ENCODE measurements around the gene SIN3A.
"Not testable (repeated sequence)": the region's sequence is repeated elsewhere in the genome, so short reads cannot be mapped to it uniquely, and the experiment has no call there.

Gene SIN3A

DNA sequence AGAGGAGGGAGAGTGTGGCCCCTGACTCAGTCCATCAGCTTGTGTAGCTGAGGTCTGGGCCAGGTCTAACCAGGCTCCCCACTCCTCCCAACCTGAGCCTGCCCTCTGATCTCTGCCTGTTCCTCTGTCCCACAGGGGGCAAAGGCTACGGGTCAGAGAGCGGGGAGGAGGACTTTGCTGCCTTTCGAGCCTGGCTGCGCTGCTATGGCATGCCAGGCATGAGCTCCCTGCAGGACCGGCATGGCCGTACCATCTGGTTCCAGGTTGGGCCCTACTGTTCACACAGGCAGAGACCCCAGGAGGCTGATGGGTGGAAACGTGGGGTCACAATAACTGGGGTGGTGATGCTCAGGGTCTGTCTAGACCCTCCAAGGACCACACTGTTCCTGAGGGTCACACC, 97.9 kb downstream of the SIN3A start:
- no peak for DNase-seq

DNA sequence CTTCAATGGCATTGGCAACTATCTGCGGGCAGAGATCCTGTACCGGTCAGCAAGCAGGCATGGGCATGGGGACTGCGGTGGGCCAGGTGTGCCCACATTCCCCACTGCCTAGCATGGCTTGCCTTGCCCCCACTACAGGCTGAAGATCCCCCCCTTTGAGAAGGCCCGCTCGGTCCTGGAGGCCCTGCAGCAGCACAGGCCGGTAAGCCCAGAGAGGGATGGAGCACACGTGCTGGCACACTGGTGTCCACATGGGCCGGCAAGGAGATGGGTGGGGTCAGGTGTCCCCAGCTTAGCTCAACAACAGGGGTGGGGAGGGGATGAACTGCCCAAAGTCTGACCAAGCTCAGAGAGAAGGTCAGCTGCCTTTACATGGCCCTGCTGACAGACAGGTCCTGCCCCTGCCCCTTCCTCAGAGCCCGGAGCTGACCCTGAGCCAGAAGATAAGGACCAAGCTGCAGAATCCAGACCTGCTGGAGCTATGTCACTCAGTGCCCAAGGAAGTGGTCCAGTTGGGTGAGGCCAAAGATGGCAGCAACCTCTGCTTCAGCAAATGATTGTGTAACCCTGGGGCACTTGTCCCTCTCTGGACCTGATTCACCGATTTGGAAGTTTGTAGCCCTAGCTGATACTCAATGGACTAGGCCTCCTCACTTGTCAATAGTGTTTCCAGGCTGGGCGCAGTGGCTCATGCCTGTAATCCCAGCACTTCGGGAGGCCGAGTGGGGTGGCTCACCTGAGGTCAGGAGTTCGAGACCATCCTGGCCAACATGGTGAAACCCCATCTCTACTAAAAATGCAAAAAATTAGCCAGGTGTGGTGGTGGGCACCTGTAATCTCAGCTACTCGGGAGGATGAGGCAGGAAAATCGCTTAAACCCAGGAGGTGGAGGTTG, 99.1 kb downstream of the SIN3A start:
- no peak for DNase-seq

DNA sequence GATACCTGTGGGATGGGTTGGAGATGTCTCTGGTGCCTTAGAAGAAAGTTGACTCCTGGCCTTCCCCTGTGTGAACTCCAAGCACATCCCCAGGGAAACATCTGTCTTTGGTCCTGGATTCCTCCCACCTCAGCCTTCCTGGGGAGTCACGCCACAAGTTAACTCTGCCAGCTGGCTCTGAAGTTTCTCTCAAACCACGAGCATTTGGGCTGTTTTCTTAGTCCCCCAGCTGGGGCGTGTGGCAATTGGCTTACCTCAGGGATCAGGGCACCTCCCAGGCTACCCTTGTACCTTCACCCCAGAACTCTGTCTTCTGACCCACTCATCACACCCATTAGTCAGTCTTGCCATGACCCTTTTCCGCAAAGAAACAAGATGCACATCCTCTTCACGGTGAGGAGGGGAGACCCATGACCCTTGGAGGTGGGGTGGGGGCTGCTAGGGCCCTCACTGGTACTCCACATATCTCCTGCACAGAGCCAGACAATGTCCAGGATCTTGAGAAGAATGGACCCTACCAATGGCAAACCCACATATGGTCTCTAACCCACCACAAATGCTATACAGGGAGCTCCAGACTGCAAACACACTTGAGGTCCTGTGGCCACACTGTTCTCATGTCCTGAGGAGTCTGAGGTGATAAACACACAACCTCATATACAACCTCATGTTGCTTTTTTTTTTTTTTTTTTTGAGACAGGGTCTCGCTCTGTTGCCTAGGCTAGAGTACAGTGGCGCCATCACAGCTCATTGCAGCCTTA, 100.7 kb downstream of the SIN3A start:
- no peak for DNase-seq

DNA sequence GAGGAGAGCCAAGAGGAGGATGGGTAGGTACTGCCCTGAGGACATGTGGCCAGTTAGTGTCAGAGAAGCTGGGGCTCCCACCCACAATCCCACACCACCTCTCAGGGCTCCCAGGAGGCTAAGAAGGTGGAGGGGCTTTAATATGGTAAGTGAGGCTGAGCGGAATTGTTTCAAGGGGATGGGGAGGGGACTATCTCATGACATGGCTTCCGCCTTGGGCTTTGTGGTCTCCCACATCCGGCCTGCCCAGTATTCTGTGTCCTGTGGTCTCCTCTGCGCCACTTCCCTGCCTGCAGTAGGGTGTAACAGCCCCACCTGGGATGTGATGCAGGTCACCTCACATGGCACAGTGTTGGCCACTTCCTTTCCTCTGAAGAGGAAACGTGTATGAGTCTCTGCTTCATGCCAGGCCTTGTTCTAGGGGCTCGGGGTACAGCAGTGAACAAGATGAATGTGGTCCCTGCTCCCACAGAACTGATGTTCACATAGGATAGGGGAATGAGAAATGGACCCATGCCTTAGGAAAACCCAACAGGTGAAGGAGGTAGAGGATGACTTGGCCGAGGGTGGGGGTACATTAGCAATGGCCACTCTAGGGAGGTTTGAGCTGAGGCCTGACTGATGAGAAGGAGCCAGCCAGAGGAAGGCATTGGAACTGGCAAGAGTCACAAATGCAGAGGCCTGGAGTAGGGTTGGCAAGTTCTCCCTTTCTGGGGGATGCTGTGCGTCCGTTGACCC, 101.5 kb downstream of the SIN3A start:
- no peak for DNase-seq

DNA sequence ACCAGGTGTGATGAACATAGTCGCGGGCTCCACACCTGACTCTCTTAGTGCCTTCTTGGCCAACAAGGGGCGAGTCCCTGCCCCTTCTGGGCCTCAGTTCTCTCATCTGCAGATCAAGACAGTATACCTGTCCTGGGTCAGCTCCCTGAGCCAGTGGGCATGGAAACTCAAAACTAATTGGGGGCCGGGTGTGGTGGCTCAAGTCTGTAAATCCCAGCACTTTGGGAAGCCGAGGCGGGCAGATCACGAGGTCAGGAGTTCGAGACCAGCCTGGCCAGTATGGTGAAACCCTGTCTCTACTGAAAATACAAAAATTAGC, 102.2 kb downstream of the SIN3A start:
- not testable (repeated sequence) for DNase-seq

- peak; percentile 69 for DNase-seq
Measured at GRCh38 chr15:75348562-75349350, 102.7 kb downstream of the SIN3A start.

GRCh38 chr15:75348034-75348561, 103.4 kb downstream of the SIN3A start:
- no peak for DNase-seq

GRCh38 chr15:75347222-75348033, 104.1 kb downstream of the SIN3A start:
- peak; percentile 74 for DNase-seq

- DNase-seq = no peak
Measured at GRCh38 chr15:75346796-75347221, 104.7 kb downstream of the SIN3A start, which contains the start of gene NEIL1. NEIL1 (plus strand) TSS chr15:75347039; CDS start chr15:75348906, 1,867 bp downstream.

DNA sequence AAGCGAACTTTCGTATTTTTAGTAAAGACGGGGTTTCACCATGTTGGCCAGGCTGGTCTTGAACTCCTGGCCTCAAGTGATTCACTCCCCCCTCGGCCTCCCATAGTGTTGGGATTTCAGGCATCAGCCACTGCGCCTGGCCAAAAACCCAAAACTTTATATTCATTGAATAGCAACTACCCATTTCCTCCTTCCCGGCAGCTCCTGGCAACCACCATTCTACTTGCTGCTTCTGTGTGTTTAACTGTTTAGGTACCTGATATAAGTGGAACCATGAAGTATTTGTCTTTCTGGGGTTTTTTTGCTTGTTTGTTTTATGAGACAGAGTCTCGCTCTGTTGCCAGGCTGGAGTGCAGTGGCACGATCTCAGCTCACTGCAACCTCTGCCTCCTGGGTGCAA, 107.5 kb downstream of the SIN3A start:
- DNase-seq = not testable (repeated sequence)

DNA sequence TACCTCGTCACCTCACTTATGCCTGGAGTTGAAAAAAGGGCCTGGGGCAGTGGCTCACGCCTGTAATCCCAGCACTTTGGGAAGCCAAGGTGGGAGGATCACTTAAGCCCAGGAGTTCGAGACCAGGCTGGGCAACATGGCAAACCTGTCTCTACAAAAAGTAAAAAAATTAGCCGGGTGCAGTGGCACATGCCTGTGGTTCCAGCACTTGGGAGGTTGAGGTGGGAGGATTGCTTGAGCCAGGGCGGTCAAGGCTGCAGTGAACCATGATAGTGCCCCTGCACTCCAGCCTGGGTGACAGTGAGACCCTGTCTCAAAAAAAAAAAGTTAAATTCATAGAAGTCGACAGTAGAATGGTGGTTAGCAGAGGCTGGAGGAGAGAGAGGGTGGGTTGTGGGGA, 109.3 kb downstream of the SIN3A start:
- no peak for DNase-seq

DNA sequence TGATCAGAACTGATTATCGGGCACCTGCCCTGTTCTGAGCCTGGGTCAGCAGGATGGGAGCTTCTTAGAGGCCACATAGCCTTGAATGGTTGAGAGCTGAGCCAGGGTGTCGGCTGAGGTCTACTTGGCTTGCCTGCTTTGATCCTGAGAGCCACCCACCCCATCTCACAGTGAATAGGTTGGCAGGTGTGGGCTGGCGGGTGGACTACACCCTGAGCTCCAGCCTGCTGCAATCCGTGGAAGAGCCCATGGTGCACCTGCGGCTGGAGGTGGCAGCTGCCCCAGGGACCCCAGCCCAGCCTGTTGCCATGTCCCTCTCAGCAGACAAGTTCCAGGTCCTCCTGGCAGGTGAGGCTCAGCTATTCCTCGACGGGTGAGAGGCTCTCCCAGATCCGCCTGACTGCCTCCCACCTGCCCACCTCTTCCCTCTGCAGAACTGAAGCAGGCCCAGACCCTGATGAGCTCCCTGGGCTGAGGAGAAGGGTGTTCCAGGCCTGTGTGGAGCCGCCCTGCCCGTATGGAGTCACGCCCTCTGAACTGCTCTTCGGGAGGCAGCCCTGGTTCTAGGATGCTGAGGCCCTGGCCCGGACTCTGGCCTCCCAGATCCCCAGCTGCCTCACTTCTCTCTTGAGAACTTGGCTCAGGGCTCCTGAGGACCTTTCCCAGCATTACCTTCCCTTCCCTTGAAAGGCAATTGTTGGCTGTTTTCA, 111.8 kb downstream of the SIN3A start:
- DNase-seq = no peak

GRCh38 chr15:75338661-75339240, 112.7 kb downstream of the SIN3A start:
- DNase-seq = no peak

DNA sequence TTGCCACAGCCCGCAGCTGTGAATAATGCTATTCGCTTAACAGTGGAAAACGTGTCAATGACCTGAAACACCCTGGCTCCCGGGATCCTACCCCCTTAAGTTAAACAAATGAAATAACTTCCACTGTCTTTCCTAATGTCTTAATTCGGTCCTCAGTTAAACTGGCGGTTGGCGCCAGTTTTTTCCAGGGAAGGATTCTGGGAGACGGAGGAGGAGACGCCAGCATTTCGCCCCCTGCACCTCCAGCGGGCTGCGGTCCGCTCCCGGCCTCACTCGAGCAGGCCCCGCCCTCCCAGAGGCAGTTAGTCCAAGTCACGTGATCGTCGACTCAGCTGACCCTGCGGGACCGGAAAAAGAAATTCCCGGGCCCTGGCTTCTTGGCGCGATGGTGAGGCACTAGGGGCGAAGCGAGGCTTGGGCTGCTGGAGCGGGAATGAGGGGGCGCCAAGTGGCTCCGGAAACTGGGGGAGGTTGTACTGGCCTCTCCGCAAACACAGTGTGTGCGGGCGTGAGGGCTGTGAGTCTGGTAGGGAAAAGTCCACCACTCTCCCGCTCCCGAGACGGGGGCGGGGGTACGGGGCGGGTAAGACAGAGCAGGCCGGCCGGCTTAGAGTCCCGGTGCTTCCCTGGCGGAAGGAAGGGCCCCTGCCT, 115.7 kb downstream of the SIN3A start, which contains the start of gene COMMD4:
Gene COMMD4 (plus strand): TSS at position 359 of the 651 bp plus-strand sequence. CDS start 27 bp downstream, at position 386.
- peak; percentile 96 for DNase-seq

- DNase-seq = no peak
Measured at GRCh38 chr15:75335313-75335704, 116.2 kb downstream of the SIN3A start.

DNA sequence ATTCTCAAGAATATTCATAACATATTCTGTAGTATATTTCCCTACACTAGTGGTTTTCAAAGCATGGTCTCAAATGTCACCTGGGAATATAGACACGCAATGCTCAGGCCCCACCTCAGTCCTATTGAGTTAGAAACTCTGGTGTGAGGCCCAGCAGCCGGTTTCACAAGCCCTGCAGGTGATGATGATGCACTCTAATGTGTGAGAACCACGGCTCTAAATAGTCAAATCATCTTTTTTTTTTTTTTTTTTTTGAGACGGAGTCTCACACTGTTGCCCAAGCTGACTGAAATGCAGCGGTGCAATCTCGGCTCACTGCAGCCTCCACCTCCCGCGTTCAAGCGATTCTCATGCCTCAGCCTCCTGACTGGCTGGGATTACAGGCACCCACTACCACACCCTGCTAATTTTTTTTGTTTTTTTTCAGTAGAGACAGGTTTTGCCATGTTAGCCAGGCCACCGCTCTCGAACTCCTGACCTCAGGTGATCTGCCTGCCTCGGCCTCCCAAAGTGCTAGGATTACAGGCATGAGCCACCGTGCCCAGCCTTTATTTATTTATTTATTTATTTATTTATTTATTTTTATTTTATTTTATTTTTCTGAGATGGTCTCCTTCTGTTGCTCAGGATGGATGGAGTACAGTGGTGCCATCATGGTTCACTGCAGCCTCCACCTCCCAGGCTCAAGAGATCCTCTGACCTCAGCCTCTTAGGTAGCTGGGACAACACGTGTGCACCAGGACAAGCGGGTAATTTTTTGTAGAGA, 117.7 kb downstream of the SIN3A start:
- not testable (repeated sequence) for DNase-seq

DNA sequence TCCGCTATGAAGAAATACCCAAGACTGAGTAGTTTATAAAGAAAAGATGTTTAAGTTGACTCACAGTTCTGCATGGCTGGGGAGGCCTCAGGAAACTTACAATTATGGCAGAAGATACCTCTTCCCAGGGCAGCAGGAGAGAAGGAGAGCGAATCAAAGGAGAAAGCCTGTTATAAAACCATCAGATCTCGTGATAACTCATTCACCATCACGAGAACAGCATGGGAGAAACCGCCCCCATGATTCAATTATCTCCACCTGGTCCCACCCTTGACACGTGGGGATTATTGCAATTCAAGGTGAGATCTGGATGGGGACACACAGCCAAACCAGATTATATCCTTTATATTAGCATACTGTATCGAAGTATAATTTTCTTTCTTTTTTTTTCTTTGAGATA, 119.4 kb downstream of the SIN3A start:
- DNase-seq = not testable (repeated sequence)

- DNase-seq = no peak
Measured at GRCh38 chr15:75329571-75329970, 121.9 kb downstream of the SIN3A start.

Measured in retina (tissue), 1 donor.